Dermis blood vessel endothelial cell (primary cell): ENCODE results near the gene RGS12. TPM values are rescaled to one million over a fixed set of nuclear protein-coding genes. Genes with fewer than 3 reads are reported as not detected.

Source experiments
- DNase-seq: peaks from one replicate; pipeline ENCODE4 v3.0.0; 2010
- total RNA-seq: library from RNA; depleted of rRNA; stranded (reverse); fragments of >200 nt; gene quantifications from 2 replicates; pipeline ENCODE4 v1.2.3, GENCODE V29; 2014

RGS12 gene
- total RNA-seq, 1 donor from 2014 or later = 56.3 TPM

GRCh38 chr4:3280466-3280865 lies 12.4 kb upstream of the RGS12 start:
- no peak for DNase-seq

DNA sequence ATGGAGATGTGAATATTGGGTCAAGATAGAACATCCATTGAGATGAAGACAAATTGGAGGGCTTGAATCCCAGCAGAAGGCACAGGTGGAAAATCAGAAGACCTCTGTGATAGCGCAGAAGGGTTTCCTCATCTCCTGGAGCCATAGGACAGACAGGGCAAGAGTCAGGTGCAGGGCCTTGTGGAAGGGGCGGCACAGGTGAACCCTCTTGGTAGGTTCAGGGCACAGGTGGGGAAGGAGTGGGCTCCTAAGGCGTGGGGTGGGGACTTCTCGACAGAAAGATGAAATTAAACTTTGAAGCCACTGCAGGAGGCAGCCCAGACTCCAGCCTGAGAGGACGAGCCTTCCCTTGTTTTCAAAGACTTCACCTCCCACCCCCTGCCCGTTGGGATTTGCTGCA lies 9.3 kb upstream of the RGS12 start:
- DNase-seq = no peak

DNA sequence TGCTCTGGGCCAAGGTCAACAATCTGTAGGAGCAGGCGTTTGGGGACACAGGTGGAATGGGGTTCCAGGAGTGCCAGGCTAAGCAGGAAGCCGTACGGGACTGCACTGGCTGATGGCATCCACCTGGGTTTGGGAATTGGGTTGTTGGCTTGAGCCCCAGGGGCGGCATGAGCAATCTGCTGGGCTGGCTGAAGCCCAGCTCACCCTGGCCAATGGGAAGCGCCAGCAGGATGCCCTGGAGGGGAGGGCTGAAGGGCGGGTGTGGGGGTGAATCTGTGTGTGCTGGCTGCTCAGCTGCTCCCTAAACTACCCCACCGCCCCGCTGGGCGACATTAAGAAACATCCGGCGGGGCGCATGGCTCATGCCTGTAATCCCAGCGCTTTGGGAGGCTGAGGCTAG lies 8.9 kb upstream of the RGS12 start:
- no peak for DNase-seq

- DNase-seq = no peak
Observed at GRCh38 chr4:3284734-3285557, 7.9 kb upstream of the RGS12 start.

DNA sequence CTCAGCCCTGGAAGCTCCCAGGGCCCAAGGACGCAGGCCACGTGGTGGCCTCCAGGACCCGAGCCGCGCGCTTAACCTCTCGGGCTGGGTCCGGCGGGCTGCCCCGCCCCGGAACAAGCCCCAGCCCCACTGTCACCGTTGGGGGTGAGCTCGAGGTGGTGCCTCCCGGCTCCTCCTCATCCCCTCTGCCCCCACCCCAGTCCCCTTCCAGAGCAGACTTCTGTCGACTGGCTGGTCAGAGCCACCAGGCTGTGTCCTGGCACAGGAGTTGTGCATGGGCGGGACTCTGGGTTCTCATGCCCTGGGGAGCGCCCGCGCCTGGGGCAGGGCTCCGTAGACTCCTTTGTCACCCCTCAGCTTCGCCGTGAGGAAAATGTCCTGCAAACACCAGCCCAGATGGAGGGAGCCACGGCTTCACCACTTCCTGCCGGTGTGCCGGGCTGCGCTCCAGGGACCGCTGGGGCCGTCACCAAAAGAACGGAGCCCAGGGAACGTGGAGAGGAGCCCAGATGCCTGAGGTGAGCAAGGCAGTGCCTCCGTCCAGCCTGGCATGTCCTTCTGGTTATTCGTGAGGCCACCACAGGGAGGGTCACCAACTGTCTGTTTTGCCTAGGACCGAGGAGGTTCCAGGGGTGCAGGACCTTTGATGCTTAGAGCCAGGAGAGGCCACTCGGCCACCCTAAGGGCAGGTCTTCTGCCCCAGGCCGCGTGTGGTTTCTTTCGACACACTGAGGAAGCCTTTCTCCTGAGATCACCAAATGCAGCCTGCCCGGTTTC lies 7.1 kb upstream of the RGS12 start:
- no peak for DNase-seq

DNA sequence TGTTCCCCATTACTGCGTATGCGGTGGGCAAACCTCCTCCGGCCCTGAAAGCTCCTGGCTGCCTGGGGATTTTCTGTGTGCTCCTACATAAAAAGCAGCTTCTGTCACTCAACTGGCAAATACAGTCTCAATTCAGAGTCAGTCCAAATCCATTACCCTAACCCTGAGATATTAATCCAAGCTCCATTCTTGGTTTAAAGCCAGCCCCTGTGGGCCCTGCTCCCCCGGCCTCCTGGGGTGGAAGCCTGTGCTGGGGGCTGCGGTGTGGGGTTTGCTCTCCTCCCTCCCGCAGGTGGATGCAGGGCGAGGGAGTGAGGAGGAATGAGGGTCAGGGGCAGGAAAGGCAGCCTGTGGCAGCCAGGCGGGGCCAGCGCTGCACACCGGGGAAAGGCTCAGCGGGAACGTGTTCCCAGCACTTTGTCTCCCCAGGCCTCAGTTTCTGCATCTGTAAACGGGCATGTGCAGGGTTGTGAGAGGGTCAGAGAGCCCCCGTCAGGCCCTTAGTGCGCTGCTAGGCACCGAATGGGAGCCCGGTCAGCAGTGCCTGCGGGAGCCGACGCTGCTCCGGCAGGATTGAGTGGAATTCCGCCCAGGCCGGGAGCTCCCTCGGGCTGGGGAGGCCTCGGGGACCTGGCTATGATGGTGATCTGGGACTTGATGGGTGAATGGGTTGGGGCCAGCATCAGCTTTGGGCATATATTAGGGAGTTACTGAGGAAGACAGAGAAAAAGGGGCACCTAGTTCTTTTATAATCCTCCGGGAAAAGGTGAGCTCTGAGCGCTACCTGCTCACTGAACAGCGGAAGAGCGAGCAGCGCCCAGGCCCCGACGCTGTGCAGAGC lies 6.3 kb upstream of the RGS12 start:
- no peak for DNase-seq

- DNase-seq = no peak
Observed at GRCh38 chr4:3287271-3287971, 5.4 kb upstream of the RGS12 start.

DNA sequence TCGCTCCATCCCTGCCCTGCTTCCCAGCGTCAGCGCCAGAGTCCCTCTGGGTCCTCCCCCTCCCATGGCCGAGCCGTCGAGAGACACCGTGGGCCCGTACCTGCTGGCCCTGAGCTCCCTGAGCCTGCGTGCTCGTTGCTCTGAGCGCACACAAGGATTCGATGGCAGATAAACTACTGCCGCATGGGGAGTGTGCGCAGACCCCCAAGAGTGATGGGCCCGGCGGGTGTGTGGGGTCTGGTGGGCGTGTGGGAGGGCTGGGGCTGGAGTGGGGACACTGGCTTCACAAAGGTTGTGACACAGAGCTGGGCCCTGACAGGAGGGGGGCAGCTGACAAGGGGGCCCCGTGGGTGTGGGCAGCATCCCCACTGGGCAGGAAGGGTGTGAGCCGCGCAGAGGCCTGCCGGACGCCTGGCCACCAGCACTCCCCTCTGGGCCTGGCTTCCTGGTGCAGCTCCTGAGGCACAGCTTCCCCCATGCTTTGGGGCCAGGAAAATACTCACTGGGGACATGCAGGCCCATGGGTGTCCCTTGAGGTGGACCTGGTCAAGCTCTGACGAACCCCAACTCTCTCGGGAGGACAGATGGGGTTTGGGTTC lies 4.8 kb upstream of the RGS12 start:
- no peak for DNase-seq

- peak; percentile 48 for DNase-seq
Observed at GRCh38 chr4:3288571-3289094, 4.2 kb upstream of the RGS12 start.

- no peak for DNase-seq
Observed at GRCh38 chr4:3290476-3290875, 2.3 kb upstream of the RGS12 start.

DNA sequence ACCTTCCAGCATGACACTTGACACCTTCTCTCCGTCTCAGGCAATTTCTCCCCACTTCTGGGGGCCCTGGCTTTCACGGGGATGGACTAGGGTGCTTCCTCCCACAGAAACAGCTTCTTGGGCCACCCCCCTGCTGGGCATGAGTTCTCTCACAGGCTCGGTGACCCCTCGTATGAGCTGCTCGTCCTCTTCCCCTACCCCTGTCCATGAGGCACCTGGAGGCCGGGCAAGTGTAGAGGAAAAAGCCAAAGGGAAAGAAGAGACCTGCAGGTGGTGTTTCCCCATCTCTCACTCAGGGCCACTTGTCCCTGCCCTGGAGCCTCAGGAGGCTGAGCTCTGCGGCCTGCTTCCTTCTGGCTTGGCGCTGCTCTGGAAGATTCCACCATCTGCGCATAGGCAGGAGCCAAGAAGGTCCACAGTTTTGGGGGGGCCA lies 1.9 kb upstream of the RGS12 start:
- no peak for DNase-seq

- DNase-seq = no peak
Observed at GRCh38 chr4:3291411-3291968, 1.3 kb upstream of the RGS12 start.

DNA sequence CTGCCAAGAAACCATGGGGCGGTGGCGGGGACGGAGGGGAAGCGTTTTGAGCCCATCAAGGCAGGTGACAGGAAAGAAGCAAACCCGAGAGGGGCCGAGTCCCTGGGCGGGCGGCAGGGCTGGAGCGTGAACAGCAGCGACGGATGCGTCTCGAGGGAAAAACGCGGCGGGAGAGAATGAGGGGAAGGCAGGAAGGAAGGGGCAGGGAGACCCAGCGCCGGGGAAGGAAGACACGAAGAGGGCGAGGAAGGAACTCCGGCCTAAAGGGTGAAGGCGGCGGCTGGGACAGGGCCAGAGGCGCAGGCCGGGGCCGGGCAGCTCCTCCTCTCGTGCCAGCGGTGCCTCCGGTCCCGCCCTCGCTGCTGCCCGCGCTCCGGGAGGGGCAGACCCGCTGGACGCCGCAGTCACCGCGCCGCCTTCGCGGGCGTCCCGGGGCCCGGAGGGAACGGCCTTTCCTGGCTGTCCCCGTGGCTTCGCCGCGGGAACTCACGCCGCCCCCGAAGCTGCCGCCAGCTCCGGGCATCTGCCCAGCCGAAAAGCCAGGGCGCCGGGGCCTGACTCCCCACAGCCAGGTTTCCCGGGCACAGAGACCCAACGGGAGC lies 751 bp upstream of the RGS12 start:
- DNase-seq = peak; percentile 52

- DNase-seq = peak; percentile 31
Observed at GRCh38 chr4:3293401-3294391, 875 bp downstream of the RGS12 start.

DNA sequence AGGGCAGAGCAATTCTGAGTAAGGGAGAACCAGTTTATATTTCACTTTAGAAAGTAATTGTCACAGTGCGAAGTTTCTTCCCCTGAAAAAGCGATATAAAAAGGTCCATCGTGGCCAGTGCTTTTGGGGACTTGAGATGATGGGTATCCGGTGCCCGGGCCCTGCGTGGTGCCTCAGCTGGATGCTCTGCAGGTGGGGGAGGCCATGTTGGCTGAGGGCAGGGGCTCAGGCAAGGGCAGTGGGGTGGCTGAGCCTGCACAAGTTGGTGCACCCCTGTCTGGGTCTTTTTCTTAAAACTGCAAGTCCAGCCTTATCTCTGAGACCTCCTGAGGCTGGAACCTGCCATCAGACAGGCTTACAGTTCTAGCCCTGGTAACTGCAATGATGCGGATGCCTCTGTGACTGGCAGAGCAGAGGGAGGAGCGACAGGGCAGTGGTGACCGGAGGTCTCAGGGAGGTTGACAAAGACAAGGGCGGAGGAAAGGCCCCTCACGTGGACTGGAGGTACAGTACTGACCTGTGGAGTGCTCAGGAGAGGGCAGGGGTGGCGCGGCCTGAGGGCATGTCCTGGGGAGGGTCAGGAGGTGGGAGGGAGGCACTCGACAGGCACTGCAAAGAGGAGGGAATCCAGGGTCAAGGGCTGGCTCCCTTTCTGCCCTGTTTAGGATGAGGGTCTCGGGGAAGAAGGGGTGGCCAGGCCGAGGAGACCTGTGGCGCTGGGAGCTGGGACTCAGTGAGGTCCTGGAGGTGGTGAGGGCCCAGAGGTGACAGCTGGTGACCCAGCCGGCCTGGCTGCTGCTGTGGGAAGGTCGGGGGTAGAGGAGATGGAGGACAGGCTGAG lies 1.8 kb downstream of the RGS12 start:
- no peak for DNase-seq

DNA sequence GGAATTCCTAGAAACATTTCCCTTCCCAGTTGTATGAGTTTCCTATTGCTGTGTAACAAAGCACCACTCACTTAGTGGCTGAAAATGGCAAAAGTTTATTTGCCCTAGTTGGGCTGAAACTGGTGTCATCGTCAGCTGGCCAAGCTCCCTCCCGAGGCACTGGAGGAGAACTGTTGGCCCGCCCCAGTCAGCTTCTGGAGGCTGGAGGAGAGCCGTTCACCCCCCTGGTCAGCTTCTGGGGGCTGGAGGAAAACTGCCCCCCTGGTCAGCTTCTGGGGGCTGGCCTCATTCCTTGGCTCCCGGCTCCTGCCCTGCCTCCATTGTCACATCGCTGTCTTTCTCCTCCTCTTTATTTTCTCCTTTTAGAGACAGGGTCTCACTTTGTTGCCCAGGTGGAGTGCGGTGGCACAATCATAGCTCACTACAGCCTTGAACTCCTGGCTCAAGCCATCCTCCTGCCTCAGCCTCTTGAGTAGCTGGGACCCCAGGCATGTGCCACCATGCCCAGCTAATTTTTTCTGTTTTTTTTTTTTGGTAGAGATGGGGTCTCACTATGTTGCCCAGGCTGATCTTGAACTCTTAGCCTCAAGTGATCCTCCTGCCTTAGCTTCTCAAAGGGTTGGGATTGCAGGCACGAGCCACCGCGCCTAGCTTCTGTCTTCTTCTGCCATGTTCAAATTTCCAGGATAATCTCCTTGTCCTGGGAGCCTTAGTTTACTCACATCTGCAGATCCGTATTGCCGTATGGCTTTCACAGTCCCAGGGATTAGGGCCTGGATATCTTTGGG lies 3.2 kb downstream of the RGS12 start:
- DNase-seq = no peak

DNA sequence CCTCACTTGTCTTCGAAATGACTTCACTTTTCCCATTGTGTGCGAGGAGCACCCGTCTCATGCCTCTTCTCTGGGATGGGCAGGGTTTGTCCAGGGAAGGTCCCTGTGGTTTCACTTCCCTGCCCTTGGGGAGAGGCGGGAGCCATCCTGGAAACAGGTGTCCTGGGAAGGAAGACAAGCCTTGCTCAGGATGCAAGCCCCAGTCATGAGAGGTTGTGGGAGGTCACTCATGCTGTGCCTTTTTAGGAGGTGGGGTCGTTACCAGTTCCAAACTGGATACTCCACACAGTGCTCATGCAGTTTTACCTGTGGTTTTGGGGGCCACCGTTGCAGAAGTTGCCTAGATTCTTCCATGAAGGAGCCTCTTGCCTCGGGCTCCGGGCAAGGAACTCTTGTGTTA lies 3.8 kb downstream of the RGS12 start:
- no peak for DNase-seq
